Omental fat pad (tissue), 4 donors: ENCODE data around the gene PLXNC1. TPM values are rescaled to one million over a fixed set of nuclear protein-coding genes. Genes with fewer than 3 reads are reported as not detected.

Source experiments
- ATAC-seq: fragments of 150-250 bp; one replicate; pipeline ENCODE4 v1.9.1; 2016; ENCODE audit warnings: mild to moderate bottlenecking, moderate library complexity; ENCODE audit not compliant: low FRiP score
- DNase-seq: peaks from one replicate; pipeline ENCODE4 v3.0.0-alpha.2; 2019; ENCODE audit warnings: low spot score
- CTCF ChIP-seq, 3 donors: fragments of 450-650 bp; IDR thresholded peaks; one replicate each; pipeline ENCODE4 v1.5.1; 2016 to 2017; ENCODE audit warnings: antibody characterized with exemption in 3 of 3, mild to moderate bottlenecking in 3 of 3, moderate library complexity in 2 of 3
- total RNA-seq, 4 donors: library from RNA; depleted of rRNA; stranded (reverse); fragments of >200 nt; gene quantifications; one replicate each; pipeline ENCODE4 v1.1.0, GENCODE V29; 2016

The PLXNC1 gene
- total RNA-seq, 4 donors from 2014 or later: 4.2 to 42.7 (median 8.6) TPM

- DNase-seq (no peak), ATAC-seq (no peak)
- TF ChIP-seq CTCF (IDR thresholded peaks at IDR 0.05): no peak
Observed at GRCh38 chr12:94167071-94167755, 18.8 kb downstream of the PLXNC1 start.

- no peak for TF ChIP-seq CTCF (IDR thresholded peaks at IDR 0.05)
- ATAC-seq (no peak), DNase-seq (no peak)
Observed at GRCh38 chr12:94167756-94168416, 19.5 kb downstream of the PLXNC1 start.

GRCh38 chr12:94169495-94169894 lies 21.1 kb downstream of the PLXNC1 start:
- TF ChIP-seq CTCF (IDR thresholded peaks at IDR 0.05): no peak
- no peak for ATAC-seq
- no peak for DNase-seq

GRCh38 chr12:94169966-94170689 lies 21.8 kb downstream of the PLXNC1 start:
- TF ChIP-seq CTCF (IDR thresholded peaks at IDR 0.05): no peak
- no peak for ATAC-seq
- DNase-seq: no peak

GRCh38 chr12:94170690-94171594 lies 22.6 kb downstream of the PLXNC1 start:
- DNase-seq (no peak), ATAC-seq (no peak)
- no peak for TF ChIP-seq CTCF (IDR thresholded peaks at IDR 0.05)

- no peak for TF ChIP-seq CTCF (IDR thresholded peaks at IDR 0.05)
- DNase-seq (no peak), ATAC-seq (no peak)
Observed at GRCh38 chr12:94171595-94171930, 23.2 kb downstream of the PLXNC1 start.
